ENCODE results near the gene HDGF.

Gene HDGF

DNA sequence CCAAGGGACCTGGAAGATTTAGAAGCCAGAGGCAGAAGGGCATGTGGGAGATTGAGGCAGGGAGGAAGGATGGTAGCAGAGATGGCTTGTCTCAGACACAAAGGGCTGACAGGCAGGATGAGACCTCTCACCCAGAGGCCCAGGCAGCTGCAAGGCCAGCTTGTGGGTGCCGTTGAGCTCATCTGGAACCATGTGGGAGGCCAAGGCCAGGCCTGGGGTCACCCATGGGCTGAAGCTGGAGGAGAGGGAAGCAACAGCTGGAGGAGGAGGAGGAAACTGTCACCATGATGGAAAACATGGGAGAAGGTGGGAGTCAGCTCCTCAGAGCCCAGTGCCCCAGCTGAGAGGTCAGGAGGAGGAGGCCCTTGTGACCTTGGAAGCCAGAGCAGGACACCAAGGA is 52.5 kb downstream of the HDGF start:
- no peak for DNase-seq (ENCODE audit: low read depth)

GRCh38 chr1:156697481-156697880 is 54.0 kb downstream of the HDGF start:
- DNase-seq (ENCODE audit: low read depth): no peak

DNA sequence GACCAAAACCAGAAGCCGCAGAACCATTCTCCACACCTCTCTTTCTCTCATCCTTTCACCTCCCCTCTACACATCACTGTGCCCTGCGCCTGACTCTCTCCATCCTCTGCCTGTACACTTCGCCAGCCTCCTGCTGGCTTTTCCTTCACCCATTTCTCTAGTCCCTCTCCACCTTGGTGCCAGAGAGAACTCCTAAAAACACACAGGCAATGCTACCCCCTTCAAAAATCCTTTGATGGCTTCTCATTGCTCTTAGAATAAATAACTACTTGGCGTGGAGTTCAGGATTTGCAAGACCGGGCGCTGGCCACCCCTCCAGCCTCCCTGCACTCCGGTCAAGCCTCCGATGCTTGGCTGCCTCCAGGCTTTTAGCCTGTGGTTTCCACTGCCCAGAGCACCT is 54.7 kb downstream of the HDGF start:
- no peak for DNase-seq (ENCODE audit: low read depth)

- no peak for DNase-seq (ENCODE audit: low read depth)
These were observed 56.8 kb downstream of the HDGF start for GRCh38 chr1:156694690-156694962.

GRCh38 chr1:156693848-156694689 is 57.4 kb downstream of the HDGF start:
- no peak for DNase-seq (ENCODE audit: low read depth)

GRCh38 chr1:156692925-156693847 is 58.3 kb downstream of the HDGF start:
- no peak for DNase-seq (ENCODE audit: low read depth)

DNA sequence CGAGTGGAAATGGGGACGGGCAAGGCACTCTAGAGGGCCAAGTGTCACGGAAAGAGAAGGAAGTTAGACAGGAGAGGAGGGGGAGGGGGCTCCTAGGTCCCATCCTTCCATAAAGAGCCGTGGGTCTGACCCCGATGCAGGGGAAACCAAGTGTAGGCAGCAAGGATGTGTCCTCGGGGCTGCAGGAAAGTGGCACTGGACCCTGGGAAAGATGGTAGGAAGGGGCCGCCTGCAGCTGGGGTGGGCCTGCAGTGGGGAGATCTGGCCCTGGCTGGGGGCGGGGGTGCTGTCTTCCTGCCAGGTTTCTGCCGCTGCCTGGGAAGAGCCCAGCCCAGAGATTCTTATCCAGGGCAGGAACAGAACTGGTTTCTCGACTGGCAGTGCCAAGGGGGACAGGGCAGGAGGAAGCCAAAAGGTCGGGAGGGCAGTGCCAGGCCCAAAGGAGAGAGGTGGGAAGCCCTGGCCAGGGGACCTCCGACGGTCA is 59.0 kb downstream of the HDGF start:
- DNase-seq (ENCODE audit: low read depth): no peak

Measured in amniotic epithelial cell (primary cell).